EL (cell line): ENCODE data around the gene SIGLEC10.
"Not testable (repeated sequence)": the region's sequence is repeated elsewhere in the genome, so short reads cannot be mapped to it uniquely, and the experiment has no call there.

ENCODE experiments used
- DNase-seq: peaks from one replicate; pipeline ENCODE4 v3.0.0-alpha.2; 2016

Gene SIGLEC10

GRCh38 chr19:51417107-51417809 is at the start of gene SIGLEC10:
SIGLEC10 (minus strand) TSS chr19:51417642; CDS start chr19:51417581, 61 bp downstream.
- DNase-seq = peak; percentile 28

DNA sequence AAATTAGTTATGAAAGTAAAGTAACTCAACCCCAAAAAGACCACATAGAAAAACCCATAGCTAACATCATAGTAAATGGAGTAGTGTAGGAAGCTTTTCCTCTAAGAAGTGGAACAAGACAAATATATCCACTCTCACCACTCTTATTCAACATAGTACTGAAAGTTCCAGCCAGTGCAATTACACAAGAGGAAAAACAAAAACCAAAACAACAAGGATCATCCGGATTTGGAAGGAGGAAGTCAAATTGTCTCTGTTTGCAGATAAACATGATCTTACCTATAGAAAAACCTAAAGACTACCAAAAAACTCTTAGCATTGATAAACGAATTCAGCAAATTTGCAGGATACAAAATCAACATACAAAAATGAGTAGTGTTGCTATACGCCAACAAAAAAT is 49.3 kb upstream of the SIGLEC10 start:
- DNase-seq = no peak

GRCh38 chr19:51463976-51464581 is 46.6 kb upstream of the SIGLEC10 start:
- not testable (repeated sequence) for DNase-seq

DNA sequence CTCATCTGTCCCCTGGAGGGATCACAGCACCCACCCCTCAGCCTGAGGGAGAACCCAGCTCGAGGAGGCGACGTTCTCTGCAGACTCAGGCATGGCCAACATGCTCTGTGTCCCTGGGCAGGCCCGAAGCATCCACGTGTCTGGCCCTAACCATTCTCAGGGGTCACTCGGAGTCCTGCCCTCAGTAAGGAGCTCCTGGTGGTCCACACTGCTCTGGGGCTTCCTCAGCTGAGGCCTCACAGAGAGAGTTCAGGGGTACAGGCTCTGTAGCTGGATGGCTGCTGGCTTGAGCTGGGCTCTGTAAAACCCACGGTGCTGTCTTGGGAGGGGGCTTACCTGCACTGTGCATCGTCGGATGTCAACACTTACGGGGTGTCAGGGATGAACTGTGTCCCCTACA is 45.2 kb upstream of the SIGLEC10 start:
- no peak for DNase-seq

GRCh38 chr19:51462276-51462675 is 44.8 kb upstream of the SIGLEC10 start:
- DNase-seq = no peak

GRCh38 chr19:51461723-51462161 is 44.3 kb upstream of the SIGLEC10 start:
- DNase-seq = no peak

GRCh38 chr19:51460164-51460992 is 42.9 kb upstream of the SIGLEC10 start:
- DNase-seq = peak; percentile 36

- DNase-seq = no peak
These were observed 41.6 kb upstream of the SIGLEC10 start for GRCh38 chr19:51458899-51459505.

GRCh38 chr19:51458051-51458645 is 40.7 kb upstream of the SIGLEC10 start, which contains the start of gene SIGLEC8:
SIGLEC8 (minus strand) TSS chr19:51458454; CDS start chr19:51458387, 67 bp downstream.
- no peak for DNase-seq

DNA sequence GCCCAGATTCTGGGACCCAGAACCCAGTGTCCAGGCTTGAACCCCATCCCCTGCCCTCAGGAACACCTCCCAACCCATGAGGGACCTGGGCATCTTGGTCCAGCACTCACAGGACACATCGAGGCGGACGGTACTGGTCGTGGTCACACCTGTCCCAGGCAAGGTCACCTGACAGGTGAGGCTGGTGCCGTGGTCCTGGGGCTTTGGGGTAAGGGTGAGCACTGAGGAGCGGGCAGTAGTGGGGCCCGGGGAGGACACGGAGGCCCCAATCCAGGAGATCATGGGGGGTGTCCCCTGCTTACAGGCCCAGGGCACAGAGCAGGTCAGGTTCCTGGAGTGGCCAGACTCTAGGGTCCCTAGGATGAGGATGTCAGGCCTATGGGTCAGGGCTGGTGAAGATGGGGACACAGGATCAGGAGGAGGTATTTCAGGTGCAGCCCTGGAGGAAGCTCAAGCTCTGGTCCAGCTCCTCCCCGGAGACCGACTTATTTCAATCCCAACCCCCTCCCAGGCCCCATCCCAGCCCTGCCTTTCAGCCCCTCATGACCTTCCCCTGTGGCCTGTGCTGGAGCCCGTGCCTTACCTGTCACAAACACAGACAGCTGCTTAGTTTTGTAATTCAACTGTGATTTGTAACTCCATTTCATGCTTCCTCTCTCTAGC is 40.0 kb upstream of the SIGLEC10 start:
- no peak for DNase-seq

- DNase-seq = no peak
These were observed 39.3 kb upstream of the SIGLEC10 start for GRCh38 chr19:51456541-51457290.

GRCh38 chr19:51450730-51451307 is 33.4 kb upstream of the SIGLEC10 start:
- DNase-seq = no peak

DNA sequence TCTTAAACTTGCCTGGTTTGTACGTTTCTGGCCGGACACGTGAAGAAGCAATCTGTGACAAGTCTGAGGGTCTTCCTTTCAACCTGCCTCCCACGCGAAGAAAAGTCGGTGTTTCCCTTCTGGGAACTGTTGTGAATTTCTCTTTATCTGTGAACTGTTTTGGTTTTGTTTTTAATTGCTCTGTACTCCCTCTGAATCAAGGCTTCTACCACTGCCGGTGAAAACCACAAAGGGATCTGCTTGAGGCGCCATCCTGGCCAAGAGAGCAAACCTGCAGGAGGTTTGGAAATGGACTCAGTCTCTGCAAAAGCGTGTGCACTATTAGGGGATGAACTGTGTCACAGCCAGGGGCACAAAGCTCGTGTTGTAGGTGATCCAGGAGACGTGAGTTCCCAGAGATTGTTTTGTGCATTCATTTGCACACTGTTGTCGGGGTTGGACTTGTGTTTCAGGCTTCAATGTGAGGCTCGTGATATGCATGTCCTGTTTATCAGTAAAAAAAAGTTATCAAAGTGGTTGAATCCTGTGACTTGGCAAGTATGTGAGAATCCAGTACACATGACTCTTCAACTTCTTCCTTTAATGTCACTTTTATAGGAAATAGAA is 31.1 kb upstream of the SIGLEC10 start:
- no peak for DNase-seq

DNA sequence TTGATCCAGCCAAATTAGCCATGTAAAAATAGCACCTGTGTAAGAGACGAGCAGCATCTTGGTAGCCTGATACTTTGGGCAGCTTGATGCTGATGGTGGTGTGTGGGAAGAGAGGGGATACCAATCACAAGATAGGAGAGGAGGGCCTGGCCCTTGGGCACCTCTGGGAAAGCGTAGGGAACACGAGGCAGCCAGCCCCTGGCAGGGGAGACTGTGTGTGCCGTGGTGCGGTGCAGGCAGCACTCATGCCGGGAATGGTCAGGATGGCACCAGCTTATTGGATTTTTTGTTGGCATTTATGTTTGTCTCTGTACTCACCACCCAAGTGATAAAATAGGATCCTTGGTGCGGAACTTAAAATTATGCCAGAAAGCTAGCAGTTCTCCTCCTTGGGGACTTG is 30.6 kb upstream of the SIGLEC10 start:
- DNase-seq = no peak

GRCh38 chr19:51447510-51447909 is 30.1 kb upstream of the SIGLEC10 start:
- not testable (repeated sequence) for DNase-seq

GRCh38 chr19:51441410-51442390 is 24.3 kb upstream of the SIGLEC10 start:
- DNase-seq = no peak

GRCh38 chr19:51440846-51441409 is 23.5 kb upstream of the SIGLEC10 start:
- DNase-seq = no peak

DNA sequence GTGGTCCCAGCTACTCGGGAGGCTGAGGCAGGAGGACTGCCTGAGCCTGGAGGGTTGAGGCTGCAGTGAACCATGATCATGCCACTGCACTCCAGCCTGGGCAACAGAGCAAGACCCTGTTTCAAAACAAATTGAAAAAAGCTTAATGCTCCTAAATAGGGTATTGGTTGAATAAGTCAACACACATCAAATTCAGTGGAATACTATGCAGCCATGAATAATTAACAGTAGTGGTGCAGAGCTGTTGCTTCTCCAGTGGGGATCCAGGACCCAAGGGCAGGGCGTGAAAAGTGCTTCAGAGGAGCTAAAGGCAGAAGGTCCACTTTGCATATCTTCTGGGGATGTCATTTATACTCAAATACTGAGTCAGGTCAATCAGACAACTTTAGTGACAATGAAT is 22.6 kb upstream of the SIGLEC10 start:
- no peak for DNase-seq

- peak; percentile 29 for DNase-seq
These were observed 21.6 kb upstream of the SIGLEC10 start for GRCh38 chr19:51439021-51439465.
